ENCODE measurements around the gene REEP5. TPM values are rescaled to one million over a fixed set of nuclear protein-coding genes. Genes with fewer than 3 reads are reported as not detected.

The REEP5 gene
- total RNA-seq (2021) (49.6 to 54.3 TPM (median 53.0 TPM) in 3 replicates), Bru-seq, nascent RNA (percentile 82 among the genes with signal in this experiment)
- long read RNA-seq, experiment 1, transcript REEP5-202 (5 exons, 3,326 nt), result major isoform, 270 of 305 reads
- long read RNA-seq, experiment 1, partial matches to known transcripts, result 14 of 305 reads
- long read RNA-seq, experiment 1, other reads (novel, unspliced or antisense), result 18 of 305 reads
- long read RNA-seq, experiment 2, transcript REEP5-202 (5 exons, 3,326 nt), result major isoform, 74 of 117 reads
- long read RNA-seq, experiment 2, partial matches to known transcripts, result 7 of 117 reads
- long read RNA-seq, experiment 2, other reads (novel, unspliced or antisense), result 34 of 117 reads
- long read RNA-seq, experiment 3, transcript REEP5-202 (5 exons, 3,326 nt), result major isoform, 260 of 266 reads
- long read RNA-seq, experiment 3, partial matches to known transcripts, result 1 of 266 reads
- long read RNA-seq, experiment 3, other reads (novel, unspliced or antisense), result 5 of 266 reads

DNA sequence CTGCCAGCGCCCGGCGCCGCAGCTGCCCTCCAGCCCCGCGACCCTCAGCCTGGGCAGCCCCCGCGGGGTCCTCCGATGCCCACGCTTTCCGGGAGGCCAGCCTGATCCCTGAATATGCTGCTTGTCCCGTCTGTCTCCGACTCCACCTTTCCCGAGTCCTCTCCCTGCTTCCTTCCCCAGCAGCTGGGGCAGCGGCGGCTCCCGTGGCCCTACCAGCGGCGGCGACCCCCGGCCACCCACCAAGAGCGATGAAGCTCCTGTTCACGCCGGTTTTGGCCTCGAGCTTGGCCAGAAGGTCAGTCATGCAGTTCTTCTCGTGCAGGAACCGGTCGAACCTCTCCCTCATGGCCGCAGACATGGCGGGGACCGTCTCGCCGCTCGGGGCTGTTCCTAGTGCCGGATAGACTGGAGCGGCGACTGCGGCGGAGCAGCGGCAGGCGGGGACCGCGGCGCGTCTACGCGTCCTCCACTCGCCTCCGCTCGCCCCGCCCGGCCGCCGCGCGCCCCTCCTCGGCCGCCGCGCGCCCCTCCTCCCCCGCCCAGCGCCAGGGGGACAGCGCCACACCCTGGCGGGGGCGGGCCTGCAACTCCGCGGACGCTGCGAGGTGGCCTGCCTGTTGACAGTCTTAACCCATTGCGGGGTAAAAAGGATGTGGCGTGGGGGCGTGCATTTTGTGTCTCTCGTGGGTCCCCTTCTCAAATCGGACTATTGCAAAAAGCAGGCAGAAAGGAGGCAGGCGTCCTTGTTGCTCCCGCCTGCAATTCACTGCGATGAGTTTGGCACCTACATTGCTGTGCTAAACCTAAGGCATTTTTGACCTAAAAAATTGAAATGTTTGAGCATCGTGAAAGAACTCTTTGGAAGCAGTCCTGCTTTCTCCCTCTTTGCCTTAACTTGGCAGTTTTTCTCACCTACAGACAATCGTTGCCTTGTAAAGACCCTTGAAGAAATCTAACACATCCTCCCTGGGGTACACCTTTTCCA, at the start of gene REEP5:
REEP5 (minus strand) TSS at position 395 of the 985 bp plus-strand sequence; CDS start at position 358, 37 bp downstream.
- POLR2A ChIA-PET, result interaction anchor here (0.8 to 2.2 kb wide), 3 partner anchors 54 to 600 kb away, joined by 5 to 15 read pairs (median 5); partner anchors contain the start of gene DCP2
- peaks cover 14% of the 10 kb centered on the region for H3K36me3 Mint-ChIP-seq
- peaks cover 12% of the 10 kb centered on the region for H3K27me3 Mint-ChIP-seq (ENCODE audit: low read depth)
- DNase-seq (ENCODE audit: low spot score) (peak; percentile 82), ATAC-seq (peak; percentile 90)
- peaks cover 20% of the 10 kb centered on the region for H3K4me1 Mint-ChIP-seq
- H3K9me3 Mint-ChIP-seq, result no peaks in the 10 kb centered on the region
- H3K4me3 Mint-ChIP-seq, result peak within 1 kb of the TSS; percentile 93
- H3K27ac Mint-ChIP-seq, result peak within 1 kb of the TSS; percentile 95
- CTCF ChIA-PET, result interaction anchor here (0.6 to 3.6 kb wide), 6 partner anchors 19 to 231 kb away, joined by 3 to 15 read pairs (median 4); partner anchors contain the start of genes DCP2 and SRP19
- TF ChIP-seq TP53 (CRISPR knock-in tag; IDR thresholded peaks at IDR 0.05) (peak; percentile 73), CREB1 (CRISPR knock-in tag; IDR thresholded peaks at IDR 0.05) (peak; percentile 25; the same call in 1 of the 2 replicates), JUN (CRISPR knock-in tag; IDR thresholded peaks at IDR 0.05) (no peak), ZNF138 (CRISPR knock-in tag; conservative IDR thresholded peaks at IDR 0.05) (peak; percentile 89; the same call in 1 of the 2 replicates), JAZF1 (CRISPR knock-in tag; IDR thresholded peaks at IDR 0.05) (no peak), ZNF219 (CRISPR knock-in tag; IDR thresholded peaks at IDR 0.05; ENCODE audit: borderline replicate concordance) (no peak), TEAD4 (CRISPR knock-in tag; IDR thresholded peaks at IDR 0.05) (no peak), MYBL2 (CRISPR knock-in tag; IDR thresholded peaks at IDR 0.05) (no peak), ZNF396 (CRISPR knock-in tag; IDR thresholded peaks at IDR 0.05; ENCODE audit: borderline replicate concordance) (no peak), ZNF317 (CRISPR knock-in tag; IDR thresholded peaks at IDR 0.05; ENCODE audit: borderline replicate concordance, low read depth) (no peak), ZBTB21 (CRISPR knock-in tag; IDR thresholded peaks at IDR 0.05; ENCODE audit: borderline replicate concordance) (peak; percentile 83; the same call in 1 of the 2 replicates), NFE2L1 (CRISPR knock-in tag; IDR thresholded peaks at IDR 0.05) (no peak), KAT7 (CRISPR knock-in tag; IDR thresholded peaks at IDR 0.05; ENCODE audit: borderline replicate concordance) (no peak), CREM (CRISPR knock-in tag; IDR thresholded peaks at IDR 0.05) (peak; percentile 78; the same call in 1 of the 2 replicates), IRF2 (CRISPR knock-in tag; IDR thresholded peaks at IDR 0.05; ENCODE audit: borderline replicate concordance, low read depth) (no peak), NFYB (CRISPR knock-in tag; conservative IDR thresholded peaks at IDR 0.05; ENCODE audit: low read depth) (no peak)
- TF ChIP-seq, protein P1, sequence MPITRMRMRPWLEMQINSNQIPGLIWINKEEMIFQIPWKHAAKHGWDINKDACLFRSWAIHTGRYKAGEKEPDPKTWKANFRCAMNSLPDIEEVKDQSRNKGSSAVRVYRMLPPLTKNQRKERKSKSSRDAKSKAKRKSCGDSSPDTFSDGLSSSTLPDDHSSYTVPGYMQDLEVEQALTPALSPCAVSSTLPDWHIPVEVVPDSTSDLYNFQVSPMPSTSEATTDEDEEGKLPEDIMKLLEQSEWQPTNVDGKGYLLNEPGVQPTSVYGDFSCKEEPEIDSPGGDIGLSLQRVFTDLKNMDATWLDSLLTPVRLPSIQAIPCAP (CRISPR knock-in tag; IDR thresholded peaks at IDR 0.05), result no peak; the same call in 1 of the 2 replicates
- TF ChIP-seq, protein P2, sequence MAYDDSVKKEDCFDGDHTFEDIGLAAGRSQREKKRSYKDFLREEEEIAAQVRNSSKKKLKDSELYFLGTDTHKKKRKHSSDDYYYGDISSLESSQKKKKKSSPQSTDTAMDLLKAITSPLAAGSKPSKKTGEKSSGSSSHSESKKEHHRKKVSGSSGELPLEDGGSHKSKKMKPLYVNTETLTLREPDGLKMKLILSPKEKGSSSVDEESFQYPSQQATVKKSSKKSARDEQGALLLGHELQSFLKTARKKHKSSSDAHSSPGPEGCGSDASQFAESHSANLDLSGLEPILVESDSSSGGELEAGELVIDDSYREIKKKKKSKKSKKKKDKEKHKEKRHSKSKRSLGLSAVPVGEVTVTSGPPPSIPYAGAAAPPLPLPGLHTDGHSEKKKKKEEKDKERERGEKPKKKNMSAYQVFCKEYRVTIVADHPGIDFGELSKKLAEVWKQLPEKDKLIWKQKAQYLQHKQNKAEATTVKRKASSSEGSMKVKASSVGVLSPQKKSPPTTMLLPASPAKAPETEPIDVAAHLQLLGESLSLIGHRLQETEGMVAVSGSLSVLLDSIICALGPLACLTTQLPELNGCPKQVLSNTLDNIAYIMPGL (CRISPR knock-in tag; IDR thresholded peaks at IDR 0.05), result peak; percentile 67; the same call in 1 of the 2 replicates
- TF ChIP-seq, protein P3, sequence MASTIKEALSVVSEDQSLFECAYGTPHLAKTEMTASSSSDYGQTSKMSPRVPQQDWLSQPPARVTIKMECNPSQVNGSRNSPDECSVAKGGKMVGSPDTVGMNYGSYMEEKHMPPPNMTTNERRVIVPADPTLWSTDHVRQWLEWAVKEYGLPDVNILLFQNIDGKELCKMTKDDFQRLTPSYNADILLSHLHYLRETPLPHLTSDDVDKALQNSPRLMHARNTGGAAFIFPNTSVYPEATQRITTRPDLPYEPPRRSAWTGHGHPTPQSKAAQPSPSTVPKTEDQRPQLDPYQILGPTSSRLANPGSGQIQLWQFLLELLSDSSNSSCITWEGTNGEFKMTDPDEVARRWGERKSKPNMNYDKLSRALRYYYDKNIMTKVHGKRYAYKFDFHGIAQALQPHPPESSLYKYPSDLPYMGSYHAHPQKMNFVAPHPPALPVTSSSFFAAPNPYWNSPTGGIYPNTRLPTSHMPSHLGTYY (CRISPR knock-in tag; IDR thresholded peaks at IDR 0.05), result no peak
- TF ChIP-seq, protein P4, sequence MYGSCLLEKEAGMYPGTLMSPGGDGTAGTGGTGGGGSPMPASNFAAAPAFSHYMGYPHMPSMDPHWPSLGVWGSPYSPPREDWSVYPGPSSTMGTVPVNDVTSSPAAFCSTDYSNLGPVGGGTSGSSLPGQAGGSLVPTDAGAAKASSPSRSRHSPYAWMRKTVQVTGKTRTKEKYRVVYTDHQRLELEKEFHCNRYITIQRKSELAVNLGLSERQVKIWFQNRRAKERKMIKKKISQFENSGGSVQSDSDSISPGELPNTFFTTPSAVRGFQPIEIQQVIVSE (CRISPR knock-in tag; IDR thresholded peaks at IDR 0.05; ENCODE audit: borderline replicate concordance), result no peak
- TF ChIP-seq, protein P5, sequence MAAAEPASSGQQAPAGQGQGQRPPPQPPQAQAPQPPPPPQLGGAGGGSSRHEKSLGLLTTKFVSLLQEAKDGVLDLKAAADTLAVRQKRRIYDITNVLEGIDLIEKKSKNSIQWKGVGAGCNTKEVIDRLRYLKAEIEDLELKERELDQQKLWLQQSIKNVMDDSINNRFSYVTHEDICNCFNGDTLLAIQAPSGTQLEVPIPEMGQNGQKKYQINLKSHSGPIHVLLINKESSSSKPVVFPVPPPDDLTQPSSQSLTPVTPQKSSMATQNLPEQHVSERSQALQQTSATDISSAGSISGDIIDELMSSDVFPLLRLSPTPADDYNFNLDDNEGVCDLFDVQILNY (CRISPR knock-in tag; IDR thresholded peaks at IDR 0.05), result no peak
- TF ChIP-seq, protein P6, sequence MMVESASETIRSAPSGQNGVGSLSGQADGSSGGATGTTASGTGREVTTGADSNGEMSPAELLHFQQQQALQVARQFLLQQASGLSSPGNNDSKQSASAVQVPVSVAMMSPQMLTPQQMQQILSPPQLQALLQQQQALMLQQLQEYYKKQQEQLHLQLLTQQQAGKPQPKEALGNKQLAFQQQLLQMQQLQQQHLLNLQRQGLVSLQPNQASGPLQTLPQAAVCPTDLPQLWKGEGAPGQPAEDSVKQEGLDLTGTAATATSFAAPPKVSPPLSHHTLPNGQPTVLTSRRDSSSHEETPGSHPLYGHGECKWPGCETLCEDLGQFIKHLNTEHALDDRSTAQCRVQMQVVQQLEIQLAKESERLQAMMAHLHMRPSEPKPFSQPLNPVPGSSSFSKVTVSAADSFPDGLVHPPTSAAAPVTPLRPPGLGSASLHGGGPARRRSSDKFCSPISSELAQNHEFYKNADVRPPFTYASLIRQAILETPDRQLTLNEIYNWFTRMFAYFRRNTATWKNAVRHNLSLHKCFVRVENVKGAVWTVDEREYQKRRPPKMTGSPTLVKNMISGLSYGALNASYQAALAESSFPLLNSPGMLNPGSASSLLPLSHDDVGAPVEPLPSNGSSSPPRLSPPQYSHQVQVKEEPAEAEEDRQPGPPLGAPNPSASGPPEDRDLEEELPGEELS (CRISPR knock-in tag; IDR thresholded peaks at IDR 0.05), result no peak; the same call in 1 of the 2 replicates
- TF ChIP-seq, protein P7, sequence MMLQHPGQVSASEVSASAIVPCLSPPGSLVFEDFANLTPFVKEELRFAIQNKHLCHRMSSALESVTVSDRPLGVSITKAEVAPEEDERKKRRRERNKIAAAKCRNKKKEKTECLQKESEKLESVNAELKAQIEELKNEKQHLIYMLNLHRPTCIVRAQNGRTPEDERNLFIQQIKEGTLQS (CRISPR knock-in tag; conservative IDR thresholded peaks at IDR 0.05), result no peak
- TF ChIP-seq, protein P8, sequence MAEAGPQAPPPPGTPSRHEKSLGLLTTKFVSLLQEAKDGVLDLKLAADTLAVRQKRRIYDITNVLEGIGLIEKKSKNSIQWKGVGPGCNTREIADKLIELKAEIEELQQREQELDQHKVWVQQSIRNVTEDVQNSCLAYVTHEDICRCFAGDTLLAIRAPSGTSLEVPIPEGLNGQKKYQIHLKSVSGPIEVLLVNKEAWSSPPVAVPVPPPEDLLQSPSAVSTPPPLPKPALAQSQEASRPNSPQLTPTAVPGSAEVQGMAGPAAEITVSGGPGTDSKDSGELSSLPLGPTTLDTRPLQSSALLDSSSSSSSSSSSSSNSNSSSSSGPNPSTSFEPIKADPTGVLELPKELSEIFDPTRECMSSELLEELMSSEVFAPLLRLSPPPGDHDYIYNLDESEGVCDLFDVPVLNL (CRISPR knock-in tag; IDR thresholded peaks at IDR 0.05; ENCODE audit: borderline replicate concordance, low read depth), result no peak

Measured in WTC11 (cell line).